ENCODE results near the gene DLEC1. TPM values are rescaled to one million over a fixed set of nuclear protein-coding genes. Genes with fewer than 3 reads are reported as not detected.
"Not testable (repeated sequence)": the region's sequence is repeated elsewhere in the genome, so short reads cannot be mapped to it uniquely, and the experiment has no call there.

The DLEC1 gene
- total and polyA plus RNA-seq, 3 experiments from 2014 or later: 0.56 to 1.3 (median 1.0) TPM

GRCh38 chr3:38085311-38085942 is 46.4 kb downstream of the DLEC1 start:
- H3K36me3 Mint-ChIP-seq: peaks cover 0 to 4% (median 4%) of the 10 kb centered on the region in 3 donors
- CTCF ChIA-PET: no interaction called here
- H3K4me1 ChIP-seq (ENCODE audit: insufficient read depth, low read length): no peaks in the 10 kb centered on the region

GRCh38 chr3:38085943-38086324 is 46.9 kb downstream of the DLEC1 start:
- no peaks in the 10 kb centered on the region for H3K4me1 ChIP-seq (ENCODE audit: insufficient read depth, low read length)
- Mint-ChIP-seq H3K36me3 (peaks cover 0 to 4% (median 4%) of the 10 kb centered on the region in 3 donors), H3K9me3 (peaks cover 9 to 15% (median 10%) of the 10 kb centered on the region in 5 donors), H3K4me1 (peaks cover 0 to 8% (median 6%) of the 10 kb centered on the region in 3 donors), H3K27ac (peak overlapping the region in 4 of 8 donors; percentile 5 to 84 (median 27)), H3K27me3 (peaks cover 0 to 2% of the 10 kb centered on the region in 2 donors), H3K4me3 (peak overlapping the region in 1 of 7 donors; percentile 10)
- no peaks in the 10 kb centered on the region for H3K36me3 ChIP-seq (ENCODE audit: insufficient read depth, low read length)
- no peak overlapping the region for H3K27ac ChIP-seq (ENCODE audit: low read depth, low read length)
- no peak for DNase-seq
- ChIA-PET POLR2A (no interaction called here), CTCF (no interaction called here)
- no peaks in the 10 kb centered on the region for H3K27me3 ChIP-seq (ENCODE audit: insufficient read depth, low read length, poor library complexity, severe bottlenecking)
- peaks cover 8% of the 10 kb centered on the region for H3K9me3 ChIP-seq (ENCODE audit: low read length)
- no peak overlapping the region for H3K4me3 ChIP-seq (ENCODE audit: low read length)

More at GRCh38 chr3:38085311-38085942, 46.4 kb downstream of the DLEC1 start:
- peak overlapping the region in 6 of 8 donors; percentile 11 to 91 (median 38) for H3K27ac Mint-ChIP-seq
- Histone ChIP-seq H3K4me3 (ENCODE audit: low read length) (no peak overlapping the region), H3K27ac (ENCODE audit: low read depth, low read length) (no peak overlapping the region), H3K9me3 (ENCODE audit: low read length) (peaks cover 8% of the 10 kb centered on the region), H3K36me3 (ENCODE audit: insufficient read depth, low read length) (no peaks in the 10 kb centered on the region), H3K27me3 (ENCODE audit: insufficient read depth, low read length, poor library complexity, severe bottlenecking) (no peaks in the 10 kb centered on the region)
- POLR2A ChIA-PET: no interaction called here
- DNase-seq: no peak
- H3K4me3 Mint-ChIP-seq: peak overlapping the region in 2 of 7 donors; percentile 10 to 49
- peaks cover 0 to 2% of the 10 kb centered on the region in 2 donors for H3K27me3 Mint-ChIP-seq
- peaks cover 0 to 8% (median 6%) of the 10 kb centered on the region in 3 donors for H3K4me1 Mint-ChIP-seq
- H3K9me3 Mint-ChIP-seq: peaks cover 9 to 15% (median 10%) of the 10 kb centered on the region in 5 donors

- no peak overlapping the region for H3K4me3 Mint-ChIP-seq
- CTCF ChIA-PET: no interaction called here
- POLR2A ChIA-PET: no interaction called here
Measured at GRCh38 chr3:38086496-38086895, 47.5 kb downstream of the DLEC1 start.

GRCh38 chr3:38087278-38087677 is 48.3 kb downstream of the DLEC1 start:
- Mint-ChIP-seq H3K9me3 (peaks cover 9 to 15% (median 10%) of the 10 kb centered on the region in 5 donors), H3K27ac (peak overlapping the region in 1 of 8 donors; percentile 77)
- H3K4me3 Mint-ChIP-seq; H3K36me3 ChIP-seq (ENCODE audit: insufficient read depth, low read length); H3K9me3 ChIP-seq (ENCODE audit: low read length); H3K4me3 ChIP-seq (ENCODE audit: low read length); H3K27me3 ChIP-seq (ENCODE audit: insufficient read depth, low read length, poor library complexity, severe bottlenecking); H3K27me3 Mint-ChIP-seq; H3K36me3 Mint-ChIP-seq; H3K4me1 ChIP-seq (ENCODE audit: insufficient read depth, low read length); H3K27ac ChIP-seq (ENCODE audit: low read depth, low read length); H3K4me1 Mint-ChIP-seq; POLR2A ChIA-PET; CTCF ChIA-PET; DNase-seq: not testable (repeated sequence)

More at GRCh38 chr3:38086496-38086895, 47.5 kb downstream of the DLEC1 start:
- no peak for DNase-seq
- Histone ChIP-seq H3K4me1 (ENCODE audit: insufficient read depth, low read length) (no peaks in the 10 kb centered on the region), H3K27ac (ENCODE audit: low read depth, low read length) (no peak overlapping the region), H3K36me3 (ENCODE audit: insufficient read depth, low read length) (no peaks in the 10 kb centered on the region), H3K4me3 (ENCODE audit: low read length) (no peak overlapping the region), H3K9me3 (ENCODE audit: low read length) (peaks cover 8% of the 10 kb centered on the region), H3K27me3 (ENCODE audit: insufficient read depth, low read length, poor library complexity, severe bottlenecking) (no peaks in the 10 kb centered on the region)
- Mint-ChIP-seq H3K4me1 (peaks cover 0 to 8% (median 6%) of the 10 kb centered on the region in 3 donors), H3K9me3 (peaks cover 9 to 15% (median 10%) of the 10 kb centered on the region in 5 donors), H3K27me3 (peaks cover 0 to 2% of the 10 kb centered on the region in 2 donors), H3K27ac (peak overlapping the region in 1 of 8 donors; percentile 84), H3K36me3 (peaks cover 0 to 4% (median 4%) of the 10 kb centered on the region in 3 donors)

- POLR2A ChIA-PET: no interaction called here
- Mint-ChIP-seq H3K9me3 (peaks cover 4 to 12% (median 10%) of the 10 kb centered on the region in 5 donors), H3K27me3 (peaks cover 0 to 6% of the 10 kb centered on the region in 2 donors)
Measured at GRCh38 chr3:38088126-38089078, 49.4 kb downstream of the DLEC1 start.

GRCh38 chr3:38089163-38089562 is 50.2 kb downstream of the DLEC1 start:
- no peak overlapping the region for H3K4me3 ChIP-seq (ENCODE audit: low read length)
- peaks cover 0 to 7% of the 10 kb centered on the region in 2 donors for H3K27me3 Mint-ChIP-seq
- POLR2A ChIA-PET: no interaction called here
- no peak for DNase-seq
- H3K4me1 ChIP-seq (ENCODE audit: insufficient read depth, low read length): no peaks in the 10 kb centered on the region
- peaks cover 0 to 8% (median 6%) of the 10 kb centered on the region in 3 donors for H3K4me1 Mint-ChIP-seq
- CTCF ChIA-PET: no interaction called here
- H3K27ac Mint-ChIP-seq: peak overlapping the region in 1 of 8 donors; percentile 77
- no peaks in the 10 kb centered on the region for H3K27me3 ChIP-seq (ENCODE audit: insufficient read depth, low read length, poor library complexity, severe bottlenecking)
- peaks cover 4% of the 10 kb centered on the region for H3K9me3 ChIP-seq (ENCODE audit: low read length)
- peaks cover 0 to 4% (median 2%) of the 10 kb centered on the region in 3 donors for H3K36me3 Mint-ChIP-seq
- no peak overlapping the region for H3K4me3 Mint-ChIP-seq
- no peaks in the 10 kb centered on the region for H3K36me3 ChIP-seq (ENCODE audit: insufficient read depth, low read length)
- H3K9me3 Mint-ChIP-seq: peaks cover under 1 to 7% (median 5%) of the 10 kb centered on the region in 5 donors
- H3K27ac ChIP-seq (ENCODE audit: low read depth, low read length): no peak overlapping the region

More at GRCh38 chr3:38088126-38089078, 49.4 kb downstream of the DLEC1 start:
- H3K4me1 Mint-ChIP-seq: peaks cover 0 to 8% (median 6%) of the 10 kb centered on the region in 3 donors
- no peak overlapping the region for H3K4me3 ChIP-seq (ENCODE audit: low read length)
- peak overlapping the region in 2 of 8 donors; percentile 42 to 77 for H3K27ac Mint-ChIP-seq
- no peak for DNase-seq
- no peaks in the 10 kb centered on the region for H3K36me3 ChIP-seq (ENCODE audit: insufficient read depth, low read length)
- no peaks in the 10 kb centered on the region for H3K27me3 ChIP-seq (ENCODE audit: insufficient read depth, low read length, poor library complexity, severe bottlenecking)
- CTCF ChIA-PET: no interaction called here
- no peaks in the 10 kb centered on the region for H3K4me1 ChIP-seq (ENCODE audit: insufficient read depth, low read length)
- peaks cover 8% of the 10 kb centered on the region for H3K9me3 ChIP-seq (ENCODE audit: low read length)
- no peak overlapping the region for H3K27ac ChIP-seq (ENCODE audit: low read depth, low read length)
- H3K4me3 Mint-ChIP-seq: peak overlapping the region in 1 of 7 donors; percentile 20
- H3K36me3 Mint-ChIP-seq: peaks cover 0 to 4% (median 4%) of the 10 kb centered on the region in 3 donors

- Mint-ChIP-seq H3K36me3 (peaks cover 0 to 4% (median 0%) of the 10 kb centered on the region in 3 donors), H3K27ac (peak overlapping the region in 2 of 8 donors; percentile 11 to 37), H3K4me1 (peaks cover 0 to 8% (median 6%) of the 10 kb centered on the region in 3 donors), H3K4me3 (no peak overlapping the region), H3K27me3 (peaks cover 0 to 7% of the 10 kb centered on the region in 2 donors), H3K9me3 (no peaks in the 10 kb centered on the region)
- H3K4me1 ChIP-seq (ENCODE audit: insufficient read depth, low read length): no peaks in the 10 kb centered on the region
- no peaks in the 10 kb centered on the region for H3K9me3 ChIP-seq (ENCODE audit: low read length)
- ChIA-PET CTCF (no interaction called here), POLR2A (no interaction called here)
- no peak overlapping the region for H3K27ac ChIP-seq (ENCODE audit: low read depth, low read length)
- H3K27me3 ChIP-seq (ENCODE audit: insufficient read depth, low read length, poor library complexity, severe bottlenecking): no peaks in the 10 kb centered on the region
- no peak for DNase-seq
- H3K36me3 ChIP-seq (ENCODE audit: insufficient read depth, low read length): no peaks in the 10 kb centered on the region
- H3K4me3 ChIP-seq (ENCODE audit: low read length): no peak overlapping the region
Measured at GRCh38 chr3:38090453-38090852, 51.4 kb downstream of the DLEC1 start.
